Memory B cell (primary cell): ENCODE data around the gene ZDHHC17.

Experiments
- ATAC-seq: fragments of 150-1000 bp; cut with Tn5 transposase; 2 replicates; pipeline ENCODE4 v1.10.0; 2021; ENCODE audit warnings: low read depth, mild to moderate bottlenecking, moderate library complexity
- DNase-seq, 2 donors: peaks; one replicate each; pipeline ENCODE4 v3.0.0; 2022; ENCODE audit warnings: low spot score in 2 of 2
- H3K27ac Mint-ChIP-seq: one replicate; pipeline ENCODE4 v1.8.0; 2022; ENCODE audit warnings: mild to moderate bottlenecking, moderate library complexity, mixed read lengths
- H3K27me3 Mint-ChIP-seq: one replicate; pipeline ENCODE4 v1.8.0; 2022; ENCODE audit warnings: mixed read lengths
- H3K36me3 Mint-ChIP-seq: one replicate; pipeline ENCODE4 v1.8.0; 2022; ENCODE audit warnings: mild to moderate bottlenecking, mixed read lengths
- H3K4me1 Mint-ChIP-seq: one replicate; pipeline ENCODE4 v1.8.0; 2022; ENCODE audit warnings: mixed read lengths
- H3K4me3 Mint-ChIP-seq: one replicate; pipeline ENCODE4 v1.8.0; 2022; ENCODE audit warnings: mild to moderate bottlenecking, moderate library complexity, mixed read lengths
- H3K9me3 Mint-ChIP-seq: one replicate; pipeline ENCODE4 v1.8.0; 2022; ENCODE audit warnings: mixed read lengths

ZDHHC17 gene

GRCh38 chr12:76880519-76881023, 116.7 kb downstream of the ZDHHC17 start:
- ATAC-seq (no peak), DNase-seq (no peak)
- Mint-ChIP-seq H3K4me1 (peaks cover 7% of the 10 kb centered on the region), H3K4me3 (no peak overlapping the region), H3K27me3 (peaks cover 21% of the 10 kb centered on the region), H3K9me3 (no peaks in the 10 kb centered on the region), H3K36me3 (no peaks in the 10 kb centered on the region), H3K27ac (no peak overlapping the region)

DNA sequence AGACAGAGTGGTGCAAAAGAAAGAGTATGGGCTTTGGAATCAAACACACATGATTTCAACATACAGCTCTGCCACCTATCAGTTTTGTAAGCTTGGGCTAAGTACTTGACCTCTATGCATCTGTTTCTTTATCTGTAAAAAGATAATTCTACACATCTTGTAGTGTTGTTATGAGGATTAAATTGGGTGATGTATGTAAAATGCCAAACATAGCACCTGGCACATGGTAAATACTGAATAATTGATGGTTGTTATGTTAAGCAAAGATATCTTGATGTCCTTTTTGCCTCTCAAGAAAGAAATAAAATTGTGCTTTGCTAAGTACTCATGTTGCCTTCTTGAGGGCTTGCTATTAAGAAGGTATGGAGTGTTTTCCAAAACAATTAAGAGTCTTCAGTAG, 117.2 kb downstream of the ZDHHC17 start:
- H3K36me3 Mint-ChIP-seq: no peaks in the 10 kb centered on the region
- no peak for ATAC-seq
- H3K27ac Mint-ChIP-seq: no peak overlapping the region
- H3K27me3 Mint-ChIP-seq: peaks cover 23% of the 10 kb centered on the region
- peaks cover 7% of the 10 kb centered on the region for H3K4me1 Mint-ChIP-seq
- no peak overlapping the region for H3K4me3 Mint-ChIP-seq
- no peak for DNase-seq
- H3K9me3 Mint-ChIP-seq: no peaks in the 10 kb centered on the region

- Mint-ChIP-seq H3K4me3 (no peak overlapping the region), H3K27ac (no peak overlapping the region), H3K27me3 (peaks cover 25% of the 10 kb centered on the region), H3K36me3 (no peaks in the 10 kb centered on the region), H3K4me1 (peaks cover 7% of the 10 kb centered on the region), H3K9me3 (no peaks in the 10 kb centered on the region)
- DNase-seq (no peak), ATAC-seq (no peak)
Measured at GRCh38 chr12:76882367-76882766, 118.5 kb downstream of the ZDHHC17 start.

DNA sequence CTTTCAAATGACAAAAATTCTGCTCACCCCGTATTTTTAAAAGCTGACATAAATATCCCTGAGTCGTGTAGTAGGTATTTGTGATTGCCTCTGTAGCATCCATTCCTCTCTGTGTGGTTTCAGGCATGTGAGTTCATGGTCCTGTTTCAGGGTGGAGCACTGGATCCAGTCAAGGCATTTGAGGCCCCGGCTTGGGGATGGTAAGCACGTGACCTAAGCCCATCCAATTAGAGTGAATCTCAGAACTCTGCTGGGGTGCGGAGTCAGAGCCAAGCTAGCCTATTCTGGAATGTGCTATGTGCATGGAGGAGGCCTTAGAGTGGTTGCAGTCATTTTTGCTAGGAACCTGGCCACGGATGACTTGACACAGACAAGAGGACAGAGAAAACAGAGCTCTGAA, 119.2 kb downstream of the ZDHHC17 start:
- DNase-seq: no peak
- Mint-ChIP-seq H3K9me3 (no peaks in the 10 kb centered on the region), H3K36me3 (no peaks in the 10 kb centered on the region), H3K27me3 (peaks cover 22% of the 10 kb centered on the region), H3K4me3 (no peak overlapping the region), H3K4me1 (peaks cover 7% of the 10 kb centered on the region), H3K27ac (no peak overlapping the region)
- ATAC-seq: no peak

- no peak for ATAC-seq
- DNase-seq: no peak
- H3K27ac Mint-ChIP-seq: no peak overlapping the region
- H3K4me1 Mint-ChIP-seq: peaks cover 3% of the 10 kb centered on the region
- peaks cover 22% of the 10 kb centered on the region for H3K27me3 Mint-ChIP-seq
- H3K36me3 Mint-ChIP-seq: no peaks in the 10 kb centered on the region
- H3K4me3 Mint-ChIP-seq: no peak overlapping the region
- H3K9me3 Mint-ChIP-seq: no peaks in the 10 kb centered on the region
Measured at GRCh38 chr12:76883811-76884210, 119.9 kb downstream of the ZDHHC17 start.

DNA sequence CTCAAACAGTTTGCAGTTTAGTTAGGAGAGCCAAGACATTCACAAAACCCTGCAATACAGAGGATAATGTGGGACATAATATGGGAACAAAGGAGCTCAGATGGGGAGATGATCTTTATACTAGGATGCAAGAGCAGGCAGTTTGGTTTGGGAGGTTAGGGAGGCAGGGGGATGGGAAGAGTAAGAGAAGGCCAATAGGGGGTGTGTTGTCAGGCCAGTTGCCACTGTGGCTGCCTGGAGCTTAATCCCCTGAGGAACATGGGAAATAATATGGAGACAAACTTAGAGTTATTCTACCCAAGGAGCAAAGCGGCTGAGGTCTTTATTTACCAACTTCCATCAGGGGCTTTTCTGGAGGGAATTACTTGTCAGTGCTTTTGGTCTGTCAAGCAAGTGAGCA, 124.9 kb downstream of the ZDHHC17 start:
- no peak for ATAC-seq

GRCh38 chr12:76890151-76891143, 126.5 kb downstream of the ZDHHC17 start:
- Mint-ChIP-seq H3K27ac (no peak overlapping the region), H3K36me3 (no peaks in the 10 kb centered on the region), H3K9me3 (no peaks in the 10 kb centered on the region), H3K27me3 (peaks cover 13% of the 10 kb centered on the region), H3K4me3 (no peak overlapping the region), H3K4me1 (peaks cover 2% of the 10 kb centered on the region)
- ATAC-seq: no peak
- DNase-seq: no peak

More for the DNA sequence above, 124.9 kb downstream of the ZDHHC17 start:
- no peak overlapping the region for H3K27ac Mint-ChIP-seq
- DNase-seq: no peak
- peaks cover 15% of the 10 kb centered on the region for H3K27me3 Mint-ChIP-seq
- H3K36me3 Mint-ChIP-seq: no peaks in the 10 kb centered on the region
- no peaks in the 10 kb centered on the region for H3K4me1 Mint-ChIP-seq
- H3K9me3 Mint-ChIP-seq: no peaks in the 10 kb centered on the region
- no peak overlapping the region for H3K4me3 Mint-ChIP-seq

- peaks cover 13% of the 10 kb centered on the region for H3K27me3 Mint-ChIP-seq
- no peak overlapping the region for H3K4me3 Mint-ChIP-seq
- peaks cover 2% of the 10 kb centered on the region for H3K4me1 Mint-ChIP-seq
- no peak for DNase-seq
- H3K9me3 Mint-ChIP-seq: no peaks in the 10 kb centered on the region
- ATAC-seq: no peak
- no peaks in the 10 kb centered on the region for H3K36me3 Mint-ChIP-seq
- no peak overlapping the region for H3K27ac Mint-ChIP-seq
Measured at GRCh38 chr12:76891609-76892008, 127.7 kb downstream of the ZDHHC17 start.

DNA sequence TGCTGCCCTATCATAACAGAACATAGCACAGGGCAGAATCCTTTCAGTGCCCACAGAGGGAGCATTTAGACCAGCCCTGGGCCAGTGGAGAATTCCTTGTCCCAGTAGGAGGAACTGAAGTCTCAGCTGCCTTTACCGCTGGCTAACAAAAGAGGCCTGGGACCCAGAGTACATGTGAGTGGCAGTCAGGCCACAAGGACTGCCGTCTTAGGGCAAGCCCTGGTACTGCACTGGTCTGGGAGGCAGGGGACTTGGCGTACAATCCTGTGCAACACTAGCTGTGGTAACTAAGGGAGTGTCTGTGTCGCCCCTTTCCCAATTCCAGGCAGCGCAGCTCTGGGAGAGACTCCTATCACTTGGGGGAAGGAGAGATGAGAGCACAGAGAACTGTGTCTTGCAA, 131.9 kb downstream of the ZDHHC17 start:
- no peak for ATAC-seq

DNA sequence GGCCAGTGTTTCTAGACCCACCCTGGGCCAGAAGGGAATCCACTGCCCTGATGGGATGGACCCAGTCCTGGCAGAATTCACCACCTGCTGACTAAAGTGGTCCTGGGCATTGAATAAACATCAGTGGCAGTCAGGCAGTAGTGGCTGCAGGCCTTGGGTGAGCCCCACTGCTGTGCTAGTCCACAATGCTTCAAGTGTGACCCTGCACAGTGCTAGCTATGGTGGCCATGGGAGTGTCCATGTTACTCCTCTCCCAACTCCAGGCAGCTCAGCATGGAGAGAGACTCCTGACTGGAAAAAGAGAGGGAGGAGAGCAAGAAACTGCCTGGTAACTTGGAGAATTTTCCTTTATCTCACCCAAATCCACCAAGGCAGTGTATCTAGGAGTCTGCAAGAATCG, 132.4 kb downstream of the ZDHHC17 start:
- Mint-ChIP-seq H3K27ac (no peak overlapping the region), H3K4me1 (peaks cover 2% of the 10 kb centered on the region), H3K27me3 (peaks cover 8% of the 10 kb centered on the region), H3K4me3 (no peak overlapping the region), H3K9me3 (no peaks in the 10 kb centered on the region), H3K36me3 (no peaks in the 10 kb centered on the region)
- ATAC-seq (no peak), DNase-seq (no peak)

More for the DNA sequence above, 131.9 kb downstream of the ZDHHC17 start:
- Mint-ChIP-seq H3K36me3 (no peaks in the 10 kb centered on the region), H3K27me3 (peaks cover 8% of the 10 kb centered on the region), H3K4me3 (no peak overlapping the region), H3K9me3 (no peaks in the 10 kb centered on the region), H3K27ac (no peak overlapping the region), H3K4me1 (peaks cover 2% of the 10 kb centered on the region)
- no peak for DNase-seq

GRCh38 chr12:76898442-76898841, 134.5 kb downstream of the ZDHHC17 start:
- Mint-ChIP-seq H3K27ac (no peak overlapping the region), H3K4me1 (peaks cover 5% of the 10 kb centered on the region), H3K4me3 (no peak overlapping the region), H3K36me3 (no peaks in the 10 kb centered on the region), H3K27me3 (peaks cover 6% of the 10 kb centered on the region), H3K9me3 (no peaks in the 10 kb centered on the region)
- ATAC-seq: no peak
- DNase-seq: no peak

DNA sequence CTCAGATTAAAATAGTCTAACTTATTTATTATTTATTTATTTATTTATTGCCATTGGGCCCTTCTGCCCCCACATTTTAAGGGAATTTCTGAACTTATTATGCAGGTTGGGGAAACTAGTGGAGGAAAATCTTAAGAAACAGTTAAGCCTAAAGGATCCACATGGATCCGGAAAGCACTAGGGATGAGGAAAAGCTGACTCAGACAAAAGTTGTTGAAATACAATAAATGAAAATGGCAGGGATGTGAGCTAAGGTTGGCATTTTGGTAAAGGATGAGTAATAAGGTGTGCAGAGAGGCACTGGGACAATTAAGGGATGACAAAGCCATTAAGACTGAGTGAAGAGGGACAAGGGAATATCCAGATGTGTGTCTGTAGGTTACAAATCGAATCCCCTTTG, 135.6 kb downstream of the ZDHHC17 start:
- DNase-seq (no peak), ATAC-seq (no peak)
- Mint-ChIP-seq H3K9me3 (no peaks in the 10 kb centered on the region), H3K36me3 (no peaks in the 10 kb centered on the region), H3K4me1 (peaks cover 5% of the 10 kb centered on the region), H3K27me3 (peaks cover 6% of the 10 kb centered on the region), H3K27ac (no peak overlapping the region), H3K4me3 (no peak overlapping the region)

DNA sequence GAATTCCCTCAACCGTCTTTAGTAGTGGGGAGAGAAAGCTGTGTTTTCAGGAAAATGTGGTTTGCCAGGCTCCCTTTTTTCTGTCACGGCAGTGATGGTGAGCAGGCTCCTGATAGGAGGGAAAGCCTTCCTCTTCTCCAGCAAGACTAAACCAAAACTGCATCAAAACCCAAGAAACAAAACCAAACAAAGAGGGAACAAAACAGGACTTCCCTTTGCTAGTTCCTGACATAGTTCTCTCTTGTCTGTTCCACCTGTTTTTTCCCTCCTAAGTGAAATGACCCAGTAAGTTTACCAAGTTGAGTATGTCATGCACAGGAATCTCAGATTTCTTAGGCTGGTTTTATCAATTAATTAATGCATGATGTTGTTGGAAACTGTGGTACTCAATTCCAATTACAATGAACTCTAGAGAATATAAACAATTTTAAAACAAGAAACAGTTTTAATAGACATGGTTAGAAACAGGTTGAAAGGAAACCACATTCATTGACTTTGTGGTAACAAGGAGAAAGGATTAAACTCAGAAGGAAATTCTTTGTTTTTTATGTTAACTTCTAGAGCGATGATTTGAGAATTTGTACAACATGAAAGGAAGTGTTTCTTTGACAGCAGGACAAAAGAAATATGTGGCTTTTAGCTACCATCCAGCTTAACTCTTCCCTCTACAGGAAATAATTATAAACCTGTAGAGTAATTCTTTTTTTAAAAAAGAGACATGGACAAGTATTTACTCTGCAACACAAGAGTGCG, 137.9 kb downstream of the ZDHHC17 start:
- ATAC-seq (no peak), DNase-seq (no peak)
- Mint-ChIP-seq H3K9me3 (no peaks in the 10 kb centered on the region), H3K4me1 (peaks cover 3% of the 10 kb centered on the region), H3K4me3 (no peak overlapping the region), H3K36me3 (no peaks in the 10 kb centered on the region), H3K27ac (no peak overlapping the region), H3K27me3 (peaks cover 4% of the 10 kb centered on the region)
